NCI-H526 treated with DMSO at 0.1 percent for 48 hours (cell line): ENCODE data around the gene SLC9A7.
A peak's percentile ranks its signal among the peaks of the same experiment; 100 is the strongest.
"Not testable (repeated sequence)": the region's sequence is repeated elsewhere in the genome, so short reads cannot be mapped to it uniquely, and the experiment has no call there.

ENCODE experiments used
- DNase-seq: peaks from one replicate; lab custom pipeline; 2025; lab: John Stamatoyannopoulos, UW

The SLC9A7 gene

GRCh38 chrX:46758956-46759644 lies at the start of gene SLC9A7:
Gene SLC9A7, minus strand, starts transcription at chrX:46759118. Its CDS starts 89 bp downstream, at chrX:46759029.
- DNase-seq: peak; percentile 68

- no peak for DNase-seq
Observed at GRCh38 chrX:46805270-46805669, 46.4 kb upstream of the SLC9A7 start.

GRCh38 chrX:46803140-46803539 lies 44.2 kb upstream of the SLC9A7 start:
- DNase-seq: no peak

GRCh38 chrX:46796574-46797191 lies 37.8 kb upstream of the SLC9A7 start:
- peak; percentile 33 for DNase-seq

- DNase-seq: no peak
Observed at GRCh38 chrX:46793386-46794143, 34.6 kb upstream of the SLC9A7 start.

- DNase-seq: no peak
Observed at GRCh38 chrX:46792810-46793188, 33.9 kb upstream of the SLC9A7 start.

- no peak for DNase-seq
Observed at GRCh38 chrX:46791927-46792809, 33.2 kb upstream of the SLC9A7 start.

GRCh38 chrX:46788902-46789301 lies 30.0 kb upstream of the SLC9A7 start:
- DNase-seq: no peak

GRCh38 chrX:46784437-46784836 lies 25.5 kb upstream of the SLC9A7 start:
- not testable (repeated sequence) for DNase-seq

GRCh38 chrX:46782034-46782433 lies 23.1 kb upstream of the SLC9A7 start:
- no peak for DNase-seq

GRCh38 chrX:46777971-46778810 lies 19.3 kb upstream of the SLC9A7 start:
- DNase-seq: no peak

GRCh38 chrX:46770817-46771163 lies 11.9 kb upstream of the SLC9A7 start:
- no peak for DNase-seq

- DNase-seq: no peak
Observed at GRCh38 chrX:46770000-46770816, 11.3 kb upstream of the SLC9A7 start.

GRCh38 chrX:46762963-46763362 lies 4.0 kb upstream of the SLC9A7 start:
- DNase-seq: no peak

- DNase-seq: no peak
Observed at GRCh38 chrX:46759645-46759974, 692 bp upstream of the SLC9A7 start.

- peak; percentile 52 for DNase-seq
Observed at GRCh38 chrX:46758163-46758955, 559 bp downstream of the SLC9A7 start.

- DNase-seq: no peak
Observed at GRCh38 chrX:46757593-46757992, 1.3 kb downstream of the SLC9A7 start.

- peak; percentile 34 for DNase-seq
Observed at GRCh38 chrX:46757052-46757451, 1.9 kb downstream of the SLC9A7 start.

GRCh38 chrX:46755671-46756070 lies 3.2 kb downstream of the SLC9A7 start:
- no peak for DNase-seq

GRCh38 chrX:46754586-46755061 lies 4.3 kb downstream of the SLC9A7 start:
- no peak for DNase-seq
